ENCODE measurements around the gene NLRP8.
"Not testable (repeated sequence)": the region's sequence is repeated elsewhere in the genome, so short reads cannot be mapped to it uniquely, and the experiment has no call there.

NLRP8 gene

GRCh38 chr19:55947532-55947931, at the start of gene NLRP8:
Gene NLRP8 (plus strand): TSS chr19:55947832.
- no peak for DNase-seq (ENCODE audit: low read depth)

GRCh38 chr19:55898911-55899310, 48.7 kb upstream of the NLRP8 start:
- DNase-seq (ENCODE audit: low read depth): no peak

- no peak for DNase-seq (ENCODE audit: low read depth)
Observed at GRCh38 chr19:55901369-55902079, 46.1 kb upstream of the NLRP8 start.

- no peak for DNase-seq (ENCODE audit: low read depth)
Observed at GRCh38 chr19:55902080-55902751, 45.4 kb upstream of the NLRP8 start.

GRCh38 chr19:55907286-55907685, 40.3 kb upstream of the NLRP8 start:
- DNase-seq (ENCODE audit: low read depth): no peak

GRCh38 chr19:55907746-55908145, 39.9 kb upstream of the NLRP8 start:
- DNase-seq (ENCODE audit: low read depth): no peak

GRCh38 chr19:55909801-55910200, 37.8 kb upstream of the NLRP8 start:
- DNase-seq (ENCODE audit: low read depth): no peak

- no peak for DNase-seq (ENCODE audit: low read depth)
Observed at GRCh38 chr19:55912916-55913315, 34.7 kb upstream of the NLRP8 start.

GRCh38 chr19:55913643-55914268, 33.9 kb upstream of the NLRP8 start:
- DNase-seq (ENCODE audit: low read depth): peak; percentile 3

GRCh38 chr19:55923556-55923955, 24.1 kb upstream of the NLRP8 start:
- DNase-seq (ENCODE audit: low read depth): no peak

GRCh38 chr19:55927991-55928390, 19.6 kb upstream of the NLRP8 start:
- DNase-seq (ENCODE audit: low read depth): no peak

- not testable (repeated sequence) for DNase-seq (ENCODE audit: low read depth)
Observed at GRCh38 chr19:55929258-55929657, 18.4 kb upstream of the NLRP8 start.

- no peak for DNase-seq (ENCODE audit: low read depth)
Observed at GRCh38 chr19:55930996-55931515, 16.6 kb upstream of the NLRP8 start.

- no peak for DNase-seq (ENCODE audit: low read depth)
Observed at GRCh38 chr19:55931936-55932386, 15.7 kb upstream of the NLRP8 start, which contains the start of gene NLRP13. Gene NLRP13 (minus strand): TSS chr19:55932336. CDS start chr19:55932311, 25 bp downstream.

- DNase-seq (ENCODE audit: low read depth): no peak
Observed at GRCh38 chr19:55935206-55935605, 12.4 kb upstream of the NLRP8 start.

- DNase-seq (ENCODE audit: low read depth): no peak
Observed at GRCh38 chr19:55939206-55939605, 8.4 kb upstream of the NLRP8 start.

- DNase-seq (ENCODE audit: low read depth): no peak
Observed at GRCh38 chr19:55940306-55940705, 7.3 kb upstream of the NLRP8 start.

GRCh38 chr19:55950566-55950965, 2.9 kb downstream of the NLRP8 start:
- not testable (repeated sequence) for DNase-seq (ENCODE audit: low read depth)

- no peak for DNase-seq (ENCODE audit: low read depth)
Observed at GRCh38 chr19:55956431-55956830, 8.8 kb downstream of the NLRP8 start.

GRCh38 chr19:55958356-55958755, 10.7 kb downstream of the NLRP8 start:
- peak; percentile 53 for DNase-seq (ENCODE audit: low read depth)

- peak; percentile 7 for DNase-seq (ENCODE audit: low read depth)
Observed at GRCh38 chr19:55959996-55960675, 12.5 kb downstream of the NLRP8 start.

GRCh38 chr19:55962186-55962585, 14.6 kb downstream of the NLRP8 start:
- peak; percentile 47 for DNase-seq (ENCODE audit: low read depth)

Data from ELR (cell line).